ENCODE measurements around the gene SNPH. TPM values are rescaled to one million over a fixed set of nuclear protein-coding genes. Genes with fewer than 3 reads are reported as not detected.

The SNPH gene
- total RNA-seq, 4 donors from 2014 or later = 0.53 to 6.6 (median 2.4) TPM

DNA sequence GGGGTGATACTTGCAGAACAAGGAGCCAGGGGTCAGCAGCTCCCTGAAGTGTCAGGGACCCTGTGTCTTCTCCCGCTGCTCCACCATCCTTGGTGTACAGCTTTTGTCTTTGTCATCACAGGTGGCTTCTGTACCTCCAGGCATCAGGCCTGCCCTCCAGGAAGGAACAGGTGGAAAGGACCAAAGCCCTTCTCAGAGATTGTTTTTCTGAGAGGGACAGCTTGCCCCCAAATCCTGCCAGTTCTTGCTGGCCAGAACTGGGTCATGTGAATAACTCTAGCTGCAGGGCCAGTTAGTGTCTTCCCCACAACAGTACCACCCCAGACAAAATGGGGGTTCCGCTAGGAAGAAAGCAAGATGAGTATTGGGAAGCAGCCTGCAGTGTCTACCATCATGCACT, 31.4 kb downstream of the SNPH start:
- Histone ChIP-seq H3K27me3 (no peaks in the 10 kb centered on the region), H3K36me3 (no peaks in the 10 kb centered on the region), H3K4me3 (no peak overlapping the region), H3K27ac (no peak overlapping the region), H3K4me1 (no peaks in the 10 kb centered on the region), H3K9me3 (no peaks in the 10 kb centered on the region)
- no peak for TF ChIP-seq POLR2A (IDR thresholded peaks at IDR 0.05)
- TF ChIP-seq, protein P1, sequence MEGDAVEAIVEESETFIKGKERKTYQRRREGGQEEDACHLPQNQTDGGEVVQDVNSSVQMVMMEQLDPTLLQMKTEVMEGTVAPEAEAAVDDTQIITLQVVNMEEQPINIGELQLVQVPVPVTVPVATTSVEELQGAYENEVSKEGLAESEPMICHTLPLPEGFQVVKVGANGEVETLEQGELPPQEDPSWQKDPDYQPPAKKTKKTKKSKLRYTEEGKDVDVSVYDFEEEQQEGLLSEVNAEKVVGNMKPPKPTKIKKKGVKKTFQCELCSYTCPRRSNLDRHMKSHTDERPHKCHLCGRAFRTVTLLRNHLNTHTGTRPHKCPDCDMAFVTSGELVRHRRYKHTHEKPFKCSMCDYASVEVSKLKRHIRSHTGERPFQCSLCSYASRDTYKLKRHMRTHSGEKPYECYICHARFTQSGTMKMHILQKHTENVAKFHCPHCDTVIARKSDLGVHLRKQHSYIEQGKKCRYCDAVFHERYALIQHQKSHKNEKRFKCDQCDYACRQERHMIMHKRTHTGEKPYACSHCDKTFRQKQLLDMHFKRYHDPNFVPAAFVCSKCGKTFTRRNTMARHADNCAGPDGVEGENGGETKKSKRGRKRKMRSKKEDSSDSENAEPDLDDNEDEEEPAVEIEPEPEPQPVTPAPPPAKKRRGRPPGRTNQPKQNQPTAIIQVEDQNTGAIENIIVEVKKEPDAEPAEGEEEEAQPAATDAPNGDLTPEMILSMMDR (IDR thresholded peaks at IDR 0.05) = no peak
- no peak for DNase-seq

DNA sequence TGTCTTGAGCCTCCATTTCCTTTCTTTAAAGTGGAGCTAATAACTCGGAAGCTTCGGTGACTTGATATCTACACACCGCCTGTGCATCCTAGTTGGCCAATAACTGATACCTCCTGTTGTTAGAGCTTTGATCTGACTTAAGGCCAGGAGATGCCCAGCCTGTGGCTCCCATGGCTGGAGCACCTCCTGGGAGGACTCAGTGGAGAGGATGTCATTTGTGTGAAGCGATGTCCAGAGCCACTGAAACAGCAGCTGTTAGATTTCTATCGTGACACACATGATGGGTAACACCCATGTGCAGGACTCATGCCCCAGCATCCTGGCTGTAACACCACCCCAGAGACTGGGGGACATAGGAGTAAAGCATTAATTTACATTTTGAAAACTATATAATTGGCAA, 32.1 kb downstream of the SNPH start:
- H3K9me3 ChIP-seq = no peaks in the 10 kb centered on the region
- TF ChIP-seq, protein P1 (IDR thresholded peaks at IDR 0.05) = no peak
- TF ChIP-seq POLR2A (IDR thresholded peaks at IDR 0.05) = no peak
- no peak overlapping the region for H3K4me3 ChIP-seq
- H3K27ac ChIP-seq = no peak overlapping the region
- H3K27me3 ChIP-seq = no peaks in the 10 kb centered on the region
- no peaks in the 10 kb centered on the region for H3K36me3 ChIP-seq
- H3K4me1 ChIP-seq = no peaks in the 10 kb centered on the region
- no peak for DNase-seq

DNA sequence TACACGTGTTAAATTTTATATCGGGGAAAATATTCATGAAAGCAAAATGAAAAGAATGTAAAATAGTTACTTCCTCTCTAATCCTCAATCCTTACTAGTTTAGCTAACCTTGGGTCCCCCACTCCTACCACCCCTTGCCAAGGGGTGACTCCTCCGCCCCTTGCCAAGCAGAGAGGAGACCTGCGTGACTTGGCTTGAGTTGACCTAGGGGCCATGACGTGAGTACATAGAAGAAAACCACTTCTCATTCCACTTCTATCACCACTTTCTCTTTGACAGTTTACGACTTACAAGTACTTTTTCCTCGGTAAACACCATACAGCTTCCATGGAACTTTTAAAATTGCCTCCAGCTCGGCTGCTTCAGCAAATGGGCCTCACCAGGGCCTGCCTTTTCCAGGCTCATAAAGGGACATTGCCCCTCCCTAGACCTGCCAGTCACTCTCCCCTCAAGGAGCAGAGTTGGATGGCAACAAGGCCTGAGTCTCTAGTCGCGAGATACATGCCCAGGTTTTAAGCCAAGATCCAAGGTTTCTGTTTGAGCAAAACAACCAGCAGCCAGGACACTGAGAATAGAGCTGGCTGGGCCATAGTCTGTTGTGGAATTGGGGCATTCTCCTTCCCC, 32.9 kb downstream of the SNPH start:
- Histone ChIP-seq H3K27ac (no peak overlapping the region), H3K9me3 (no peaks in the 10 kb centered on the region), H3K27me3 (no peaks in the 10 kb centered on the region), H3K36me3 (no peaks in the 10 kb centered on the region), H3K4me1 (no peaks in the 10 kb centered on the region), H3K4me3 (no peak overlapping the region)
- no peak for DNase-seq
- no peak for TF ChIP-seq POLR2A (IDR thresholded peaks at IDR 0.05)
- TF ChIP-seq, protein P1 (IDR thresholded peaks at IDR 0.05) = no peak

DNA sequence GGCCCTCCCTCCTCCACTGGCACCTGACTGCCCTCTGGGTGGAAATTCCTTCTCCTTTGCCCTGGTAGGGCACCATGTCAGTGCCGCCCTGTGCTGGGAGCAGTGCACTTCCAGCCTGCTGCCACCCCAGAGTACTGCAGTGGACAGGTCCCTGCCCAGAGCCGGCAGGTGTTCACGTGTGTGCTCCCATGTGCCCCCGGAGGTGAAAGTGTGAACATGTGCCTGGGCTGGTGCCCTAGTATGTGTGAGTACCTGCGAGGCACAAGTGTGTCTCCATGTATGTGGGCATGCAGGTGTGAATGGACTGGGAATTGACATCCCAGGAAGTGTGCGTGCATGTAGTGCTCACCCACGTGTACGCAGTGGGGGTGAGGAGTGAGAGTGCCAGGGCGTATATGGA, 33.4 kb downstream of the SNPH start:
- DNase-seq = no peak
- Histone ChIP-seq H3K27ac (no peak overlapping the region), H3K4me3 (no peak overlapping the region), H3K9me3 (no peaks in the 10 kb centered on the region), H3K4me1 (no peaks in the 10 kb centered on the region), H3K27me3 (no peaks in the 10 kb centered on the region), H3K36me3 (no peaks in the 10 kb centered on the region)
- TF ChIP-seq, protein P1 (IDR thresholded peaks at IDR 0.05) = peak in 3 of 6 experiments; percentile 20 to 40 (median 34)
- TF ChIP-seq POLR2A (IDR thresholded peaks at IDR 0.05) = no peak

DNA sequence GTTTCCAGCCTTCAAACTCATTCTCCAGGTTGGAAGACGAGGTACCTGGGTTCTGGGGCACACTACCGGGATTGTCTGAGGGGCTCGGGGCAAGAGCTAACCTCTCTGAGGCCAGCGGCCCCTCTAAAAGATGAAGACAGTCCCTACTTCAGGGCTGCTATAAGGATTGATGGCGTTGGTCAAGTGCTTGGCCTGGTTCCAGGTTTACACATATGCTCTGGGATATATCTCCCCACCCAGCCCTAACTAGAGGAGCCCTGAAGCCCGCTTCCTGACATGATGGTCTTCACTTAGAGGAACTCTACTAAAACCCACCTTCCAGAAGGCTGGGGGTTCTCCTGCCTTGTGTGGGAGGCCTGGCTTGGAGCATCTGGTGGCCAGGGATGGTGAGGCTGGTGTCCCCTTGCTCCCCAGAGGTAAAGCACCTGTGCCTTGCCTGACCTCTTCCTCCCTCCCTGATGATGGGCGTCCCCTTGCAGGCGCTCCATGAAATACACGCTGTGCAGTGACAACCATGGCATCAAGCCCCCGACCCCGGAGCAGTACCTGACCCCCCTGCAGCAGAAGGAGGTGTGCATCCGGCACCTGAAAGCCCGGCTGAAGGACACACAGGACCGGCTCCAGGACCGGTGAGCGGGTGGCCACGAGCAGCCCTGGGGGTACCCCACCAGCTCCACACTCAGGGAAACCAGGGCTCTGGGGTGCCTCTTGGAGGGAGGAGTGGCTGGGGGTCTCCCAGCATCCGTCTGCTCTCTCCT, 34.2 kb downstream of the SNPH start:
- DNase-seq = peak in 1 of 3 donors; percentile 32
- Histone ChIP-seq H3K27ac (no peak overlapping the region), H3K27me3 (no peaks in the 10 kb centered on the region), H3K4me3 (no peak overlapping the region), H3K4me1 (no peaks in the 10 kb centered on the region), H3K9me3 (no peaks in the 10 kb centered on the region), H3K36me3 (peaks cover 0 to 5% (median 0%) of the 10 kb centered on the region in 3 donors)
- TF ChIP-seq, protein P1 (IDR thresholded peaks at IDR 0.05) = no peak
- no peak for TF ChIP-seq POLR2A (IDR thresholded peaks at IDR 0.05)

Data from Peyer's patch (tissue), 4 donors.